Activated gamma-delta T cell treated with anti-CD3 and anti-CD28 coated beads, Interleukin-2, amount 50 U/mL, for 16 hours (primary cell): ENCODE measurements around the gene PABPC3.

Experiments used
- DNase-seq: peaks from one replicate; pipeline ENCODE4 v3.0.0-alpha.2; 2020; ENCODE audit warnings: low read depth

PABPC3 gene

DNA sequence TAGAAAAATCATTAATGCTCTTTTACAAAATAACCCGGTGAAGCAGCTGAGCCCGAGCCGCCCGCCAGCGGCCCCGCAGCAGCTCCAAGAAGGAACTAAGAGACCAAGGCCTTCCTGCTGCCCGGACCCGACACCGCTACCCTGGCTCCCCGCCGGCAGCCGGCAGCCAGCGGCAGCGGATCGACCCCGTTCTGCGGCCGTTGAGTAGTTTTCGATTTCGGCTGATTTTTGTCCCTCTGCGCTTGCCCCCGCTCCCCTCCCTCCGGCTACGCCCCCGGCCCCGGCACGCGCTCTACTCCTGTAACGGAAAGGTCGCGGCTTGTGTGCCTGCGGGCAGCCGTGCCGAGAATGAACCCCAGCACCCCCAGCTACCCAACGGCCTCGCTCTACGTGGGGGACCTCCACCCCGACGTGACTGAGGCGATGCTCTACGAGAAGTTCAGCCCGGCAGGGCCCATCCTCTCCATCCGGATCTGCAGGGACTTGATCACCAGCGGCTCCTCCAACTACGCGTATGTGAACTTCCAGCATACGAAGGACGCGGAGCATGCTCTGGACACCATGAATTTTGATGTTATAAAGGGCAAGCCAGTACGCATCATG lies at the start of gene PABPC3:
Gene PABPC3, plus strand, starts transcription at position 286 of the 603 bp plus-strand sequence. Its CDS starts 63 bp downstream, at position 349.
- DNase-seq: no peak

DNA sequence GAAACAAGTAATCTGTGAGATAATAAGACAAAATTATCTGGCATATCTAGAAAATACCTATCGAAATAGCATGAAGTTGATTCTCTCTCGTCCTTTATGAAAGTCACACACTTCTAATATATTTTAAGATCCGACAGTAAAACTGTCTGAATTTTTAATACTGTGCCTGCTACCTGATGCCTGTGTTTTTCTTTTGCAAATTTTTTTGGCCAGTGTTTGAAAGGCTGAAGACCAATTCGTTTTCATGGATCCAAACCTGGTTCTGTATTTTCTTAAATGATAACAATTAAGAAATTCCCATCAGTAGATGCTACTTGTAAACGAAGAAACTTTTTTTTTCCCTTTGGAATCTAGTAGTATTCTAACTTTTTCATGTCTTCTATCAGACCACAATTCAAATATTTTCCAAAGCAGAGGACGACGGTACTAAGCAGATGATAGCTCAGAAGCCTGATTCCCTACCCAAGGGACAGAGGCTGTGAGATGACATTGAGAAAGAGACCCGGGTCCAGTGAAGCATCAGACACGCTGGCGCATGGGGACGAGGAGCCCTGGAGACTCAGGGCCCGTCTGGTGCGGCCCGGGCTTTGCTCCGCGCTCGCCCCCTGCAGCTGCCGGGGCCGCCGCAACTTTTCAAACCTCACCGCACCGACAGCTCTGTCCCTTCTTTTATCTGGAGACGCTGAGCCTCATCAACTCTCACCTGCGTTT lies 49.5 kb upstream of the PABPC3 start:
- DNase-seq: no peak

DNA sequence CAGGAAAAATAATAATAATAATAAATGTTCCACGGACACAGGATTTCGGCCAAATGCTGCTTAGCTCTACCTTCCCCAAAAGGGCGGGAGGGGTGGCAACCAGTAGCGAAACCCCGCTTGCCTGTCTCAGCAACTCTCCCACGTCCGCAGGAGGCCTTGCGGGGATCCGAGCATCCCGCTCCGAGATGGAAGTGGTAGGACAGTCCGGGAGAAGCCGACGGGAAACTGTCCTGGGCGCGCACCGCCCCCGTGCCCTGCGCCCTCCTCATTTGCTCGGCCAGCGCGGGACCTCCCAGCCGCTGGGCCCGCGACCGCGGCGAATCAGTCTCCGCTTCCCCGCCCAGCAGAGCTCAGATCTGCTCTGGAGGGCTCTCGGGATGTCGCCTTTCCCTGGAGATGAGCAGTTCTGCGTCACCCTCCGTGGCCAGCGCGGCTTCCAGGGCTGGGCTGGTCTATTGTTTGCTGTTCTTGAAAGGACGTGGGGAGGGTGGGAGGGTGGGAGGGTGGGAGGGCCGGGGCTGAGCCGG lies 48.9 kb upstream of the PABPC3 start:
- no peak for DNase-seq

DNA sequence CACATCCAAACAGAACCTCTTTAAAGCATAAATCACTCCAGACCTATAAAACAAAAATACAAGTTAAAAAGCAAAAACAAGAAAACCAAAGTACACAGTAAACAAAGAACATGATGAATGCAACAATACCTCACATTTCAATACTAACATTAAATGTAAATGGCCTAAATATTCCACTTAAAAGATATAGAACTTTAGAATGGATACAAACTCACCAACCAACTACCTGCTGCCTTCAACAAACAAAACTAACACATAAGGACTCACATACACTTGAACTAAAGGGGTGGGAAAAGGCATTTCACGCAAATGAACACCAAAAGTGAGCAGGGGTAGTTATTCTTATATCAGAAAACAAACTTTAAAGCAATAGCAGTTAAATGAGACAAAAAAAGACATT lies 44.9 kb upstream of the PABPC3 start:
- DNase-seq: no peak

DNA sequence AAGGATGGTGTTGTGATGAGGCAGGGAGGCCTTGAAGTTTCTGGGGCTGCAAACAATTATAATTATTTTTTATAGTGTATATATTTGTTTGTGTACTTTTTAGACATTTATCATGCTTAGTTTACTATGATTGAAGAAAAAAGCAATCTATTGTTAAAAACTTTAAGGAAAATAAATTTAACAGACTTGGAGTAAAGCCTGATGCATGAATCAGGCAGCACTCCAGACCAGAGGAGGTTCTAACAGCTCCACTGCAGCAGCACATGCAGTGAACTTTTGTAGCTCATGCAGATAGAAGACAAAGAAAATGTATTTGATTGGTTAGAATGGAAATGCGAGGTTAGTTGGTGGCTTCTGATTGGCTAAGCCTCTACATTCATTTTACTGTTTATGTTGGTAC lies 36.8 kb upstream of the PABPC3 start:
- no peak for DNase-seq

DNA sequence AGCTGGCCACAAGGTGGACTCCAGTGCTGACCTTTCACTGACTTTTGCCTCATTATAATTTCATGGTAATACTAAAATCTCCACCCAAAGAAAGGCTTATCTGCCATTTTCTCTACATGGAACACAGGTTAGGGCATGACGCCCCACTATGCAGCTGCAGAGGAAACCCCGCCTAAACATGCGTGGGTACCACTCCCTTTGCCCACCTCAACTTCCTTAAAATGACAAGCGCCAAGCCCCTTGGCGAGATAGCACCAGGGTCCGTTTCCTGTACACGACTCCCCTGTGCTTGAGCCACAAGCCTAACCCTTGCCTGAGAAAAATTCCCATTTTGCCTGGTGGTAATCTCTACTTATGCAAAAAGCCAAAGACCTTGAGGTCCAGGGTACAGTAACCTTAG lies 36.0 kb upstream of the PABPC3 start:
- DNase-seq: no peak

DNA sequence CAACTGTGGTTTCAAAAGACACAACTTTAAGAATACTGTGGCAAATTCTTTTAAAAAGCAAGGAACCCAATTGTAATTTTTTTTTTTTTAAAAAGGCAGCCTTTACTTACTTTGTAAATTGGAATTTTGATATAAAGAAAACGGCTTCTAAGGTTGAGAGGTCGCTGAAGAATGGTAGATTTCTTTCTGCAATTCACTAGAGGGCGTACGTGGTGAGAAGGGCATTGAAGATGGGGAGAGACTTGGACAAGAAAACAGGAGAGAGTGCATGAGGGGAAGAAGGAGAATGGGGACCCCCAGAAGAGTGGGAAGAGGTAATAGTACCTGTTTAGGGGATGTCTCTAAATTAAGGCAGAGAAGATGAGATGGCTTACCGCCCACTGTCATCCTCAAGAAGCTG lies 33.5 kb upstream of the PABPC3 start:
- DNase-seq: no peak

DNA sequence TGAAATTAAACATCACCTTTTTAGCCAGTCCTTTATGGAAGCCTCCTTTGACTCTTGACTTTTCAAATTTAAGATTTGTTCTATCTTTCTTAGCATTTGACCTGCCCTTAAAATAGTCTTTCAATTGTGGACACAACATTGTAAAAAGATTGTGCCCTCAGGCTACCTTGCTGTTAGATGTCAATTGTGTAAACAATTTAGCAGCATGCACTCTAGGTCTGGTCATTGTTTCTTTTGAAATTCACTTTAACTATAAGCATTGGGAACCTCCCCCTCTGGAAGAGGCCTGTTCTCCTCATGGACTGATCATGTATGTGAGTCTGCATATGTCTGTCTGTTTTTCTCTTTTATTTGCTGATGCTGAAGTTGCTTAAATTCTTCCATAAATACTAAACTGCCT lies 31.5 kb upstream of the PABPC3 start:
- no peak for DNase-seq

DNA sequence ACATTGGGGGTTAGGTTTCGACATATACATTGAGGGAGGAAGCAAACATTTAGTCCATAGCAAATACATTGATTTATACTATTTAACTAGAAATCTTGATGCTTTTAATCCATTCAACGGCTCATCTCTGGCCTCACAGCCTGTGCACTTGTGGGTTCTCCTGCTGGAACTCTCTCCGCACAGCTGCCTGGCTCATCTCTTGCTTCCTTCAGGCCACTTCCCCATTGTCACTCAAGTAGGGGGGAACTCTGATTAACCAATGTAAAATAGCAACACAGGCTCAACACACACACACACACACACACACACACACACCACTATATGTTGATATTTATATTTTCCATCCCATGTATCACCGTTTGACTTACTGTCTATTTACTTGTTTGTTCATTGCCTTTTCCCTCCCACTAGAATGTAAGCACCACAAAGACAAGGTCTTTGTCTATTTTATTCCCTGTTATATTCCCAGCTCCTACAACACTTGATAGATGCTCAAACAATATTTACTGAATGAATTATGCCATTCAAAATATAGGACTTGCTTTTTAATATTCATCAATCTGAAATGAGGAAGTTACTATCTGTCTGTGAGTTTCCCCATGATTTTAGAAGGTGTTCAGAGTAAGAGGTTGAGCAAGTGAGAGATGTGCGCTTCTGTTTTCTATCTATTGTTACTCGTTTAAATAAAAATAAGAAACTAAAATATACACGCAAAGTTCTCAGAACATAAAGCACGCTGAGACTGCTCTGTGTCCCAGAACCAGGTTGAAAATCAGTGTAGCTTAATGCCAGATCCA lies 29.8 kb upstream of the PABPC3 start:
- no peak for DNase-seq

DNA sequence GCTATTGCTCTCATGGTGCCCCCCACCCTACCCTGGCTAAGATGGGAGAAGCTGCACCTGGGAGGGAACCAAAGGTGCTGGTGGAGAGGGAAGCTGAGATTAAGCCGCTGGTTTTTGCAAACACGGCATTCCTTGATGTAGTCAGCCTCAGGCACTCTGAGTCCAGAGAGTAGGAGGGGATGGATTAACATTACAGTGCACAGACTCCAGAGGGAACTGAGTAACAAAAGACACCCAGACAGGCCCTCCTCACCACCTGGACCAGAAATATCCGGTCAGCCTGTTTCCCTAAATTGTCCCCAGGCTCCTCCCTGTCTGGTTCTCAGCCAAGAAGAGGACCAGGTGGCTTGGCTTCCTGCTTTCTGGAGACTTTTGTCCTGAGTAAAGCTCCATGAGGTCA lies 28.9 kb upstream of the PABPC3 start:
- no peak for DNase-seq

DNA sequence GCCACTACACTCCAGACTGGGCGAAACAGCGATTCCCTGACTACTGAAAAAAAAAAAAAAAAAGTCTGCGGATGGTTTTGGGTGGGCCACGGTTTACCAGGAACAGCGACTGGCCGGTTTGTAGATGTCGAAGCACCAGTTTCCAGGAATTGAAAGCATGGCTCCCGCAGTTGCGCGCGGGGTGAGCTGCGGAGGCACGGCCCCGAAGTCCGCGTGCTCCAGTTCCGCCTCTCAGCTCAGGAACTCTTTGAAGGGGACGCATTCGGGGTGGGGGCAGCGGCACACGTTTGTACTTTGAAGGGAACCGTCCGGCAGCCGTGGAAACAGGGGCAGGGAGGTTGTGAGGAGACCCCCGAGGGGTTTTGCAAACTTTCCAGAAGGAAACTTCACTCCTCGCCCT lies 27.1 kb upstream of the PABPC3 start:
- no peak for DNase-seq

DNA sequence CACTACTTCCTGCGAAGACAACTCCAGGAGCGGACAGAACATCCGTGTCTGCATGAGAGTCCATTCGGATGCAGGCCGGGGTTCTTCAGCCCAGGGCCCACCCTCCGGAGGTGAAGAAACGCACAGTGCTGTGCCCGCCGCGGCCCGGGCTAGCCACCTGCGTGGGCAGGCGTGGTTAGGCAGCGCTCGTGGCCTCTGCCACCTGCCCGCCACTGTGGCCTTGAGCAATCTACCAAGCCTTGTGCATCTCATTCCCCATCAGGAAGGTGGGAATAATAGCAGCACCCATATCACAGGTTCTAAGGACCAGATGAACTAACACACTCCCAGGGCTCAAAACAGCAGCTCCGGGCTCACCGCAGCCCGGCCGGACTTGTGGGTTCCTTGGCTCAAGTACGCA lies 26.7 kb upstream of the PABPC3 start:
- no peak for DNase-seq

DNA sequence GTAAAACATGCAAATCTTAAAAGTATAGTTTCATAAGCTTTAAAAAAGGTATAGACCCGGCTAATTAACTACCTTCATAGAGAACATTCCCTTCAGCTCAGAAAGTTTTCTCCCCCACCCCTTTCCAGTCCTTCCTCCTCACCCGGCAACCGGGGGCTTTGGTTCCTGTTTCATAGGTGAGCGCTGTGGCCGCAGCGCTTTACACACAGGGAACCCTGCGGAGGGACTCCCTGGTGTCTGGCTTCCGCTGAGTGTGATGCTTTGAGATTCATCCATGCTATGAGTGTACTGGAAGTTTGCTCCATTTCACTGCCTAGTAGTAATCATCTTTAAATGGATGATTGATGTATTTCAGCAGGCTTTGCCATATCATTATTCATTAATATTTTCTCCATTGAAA lies 26.0 kb upstream of the PABPC3 start:
- DNase-seq: no peak

DNA sequence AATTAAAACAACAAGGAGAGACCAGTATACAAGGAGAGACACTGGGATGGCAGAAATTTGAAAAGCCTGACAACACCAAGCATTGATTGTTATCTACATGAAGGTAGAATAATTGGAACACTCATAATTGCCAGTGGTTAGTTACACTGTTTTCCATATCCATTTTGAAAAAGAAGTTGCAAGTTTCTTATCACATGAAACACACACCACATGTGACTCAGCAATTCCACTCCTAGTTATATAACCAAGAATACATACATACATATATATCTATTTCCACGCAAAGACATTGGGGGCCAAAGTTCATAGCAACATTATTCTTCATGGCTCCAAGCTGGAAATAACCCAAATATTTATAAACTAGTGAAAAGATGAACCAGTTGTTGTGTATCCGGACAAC lies 15.2 kb upstream of the PABPC3 start:
- no peak for DNase-seq

DNA sequence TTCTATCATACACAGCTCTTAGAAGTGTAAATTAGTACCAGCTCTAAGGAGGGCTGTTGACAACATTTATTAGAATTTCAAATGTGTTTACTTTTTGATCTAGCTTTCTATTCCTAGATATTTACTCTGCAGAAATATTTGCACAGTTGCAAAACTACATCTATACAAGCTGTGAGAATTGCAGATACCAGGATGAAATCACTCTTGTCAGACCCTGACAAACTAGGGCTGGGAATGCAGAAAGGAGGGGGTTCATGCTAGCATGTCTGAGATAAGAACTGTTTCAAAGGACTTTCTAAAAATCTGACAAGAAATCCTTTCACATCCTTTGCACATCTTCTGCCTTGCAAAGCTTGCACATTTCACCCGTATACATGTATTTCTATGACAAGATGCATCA lies 11.8 kb upstream of the PABPC3 start:
- DNase-seq: no peak

DNA sequence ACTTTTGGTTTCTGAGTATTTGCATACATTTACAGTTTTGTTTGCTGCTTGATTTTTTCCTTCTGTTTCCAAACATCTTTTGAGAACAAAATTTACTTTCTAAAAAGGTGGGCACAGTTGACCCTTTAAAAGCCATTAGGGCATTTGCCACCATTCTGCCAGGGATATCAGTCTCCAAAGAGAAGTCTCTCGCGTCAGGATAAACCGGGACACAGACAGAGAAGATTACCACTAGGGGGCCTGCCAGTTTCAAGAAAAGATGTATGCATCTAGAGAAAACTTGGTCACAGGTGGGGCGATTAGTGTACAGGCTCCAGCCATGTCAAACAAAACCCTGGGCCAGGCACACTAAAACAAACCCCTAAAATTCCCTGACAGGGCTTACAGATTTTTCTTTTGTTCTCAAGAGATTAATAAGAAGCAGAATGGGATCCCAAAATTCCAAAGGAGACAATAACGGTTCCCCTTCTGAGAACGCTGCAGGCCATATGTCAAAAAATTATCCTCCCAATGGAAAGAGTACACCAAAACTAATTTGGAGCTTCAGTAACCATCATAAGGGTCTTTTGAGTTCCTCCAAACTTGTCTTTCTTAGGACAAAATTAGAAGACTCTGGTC lies 10.7 kb upstream of the PABPC3 start:
- DNase-seq: no peak

DNA sequence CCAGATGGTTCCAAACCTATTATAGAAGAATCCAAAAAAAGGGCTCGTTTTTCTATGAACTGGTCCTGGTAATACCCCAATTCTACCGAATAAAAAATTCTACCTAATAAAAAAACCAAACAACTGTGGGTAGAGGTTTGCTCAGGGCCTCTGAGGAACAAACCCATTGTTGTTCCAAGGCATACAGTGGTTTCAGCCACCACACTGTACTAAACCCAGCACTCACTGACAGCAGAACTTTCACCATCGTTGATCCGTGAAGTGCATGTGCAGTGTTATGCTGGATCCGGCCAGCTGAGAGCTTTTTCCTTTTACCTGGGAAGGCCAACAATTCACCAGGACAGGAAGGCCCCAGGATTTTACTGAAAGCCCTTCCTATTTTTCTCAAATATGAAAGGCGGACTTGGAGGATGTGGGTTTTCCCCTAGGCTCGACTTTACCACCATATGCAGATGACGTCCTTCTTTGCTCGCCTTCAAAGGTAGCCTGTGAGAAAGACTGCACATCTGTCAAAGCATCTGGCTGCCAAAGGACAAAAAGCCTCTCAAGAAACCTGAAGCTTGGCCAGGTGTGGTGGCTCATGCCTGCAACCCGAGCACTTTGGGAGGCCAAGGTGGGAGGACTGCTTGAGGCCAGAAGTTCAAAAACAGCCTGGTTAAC lies 7.2 kb upstream of the PABPC3 start:
- DNase-seq: no peak

DNA sequence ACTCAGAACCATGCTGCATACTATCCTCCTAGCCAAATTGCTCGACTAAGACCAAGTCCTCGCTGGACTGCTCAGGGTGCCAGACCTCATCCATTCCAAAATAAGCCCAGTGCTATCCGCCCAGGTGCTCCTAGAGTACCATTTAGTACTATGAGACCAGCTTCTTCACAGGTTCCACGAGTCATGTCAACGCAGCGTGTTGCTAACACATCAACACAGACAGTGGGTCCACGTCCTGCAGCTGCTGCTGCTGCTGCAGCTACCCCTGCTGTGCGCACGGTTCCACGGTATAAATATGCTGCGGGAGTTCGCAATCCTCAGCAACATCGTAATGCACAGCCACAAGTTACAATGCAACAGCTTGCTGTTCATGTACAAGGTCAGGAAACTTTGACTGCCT lies 1.5 kb downstream of the PABPC3 start:
- DNase-seq: no peak

DNA sequence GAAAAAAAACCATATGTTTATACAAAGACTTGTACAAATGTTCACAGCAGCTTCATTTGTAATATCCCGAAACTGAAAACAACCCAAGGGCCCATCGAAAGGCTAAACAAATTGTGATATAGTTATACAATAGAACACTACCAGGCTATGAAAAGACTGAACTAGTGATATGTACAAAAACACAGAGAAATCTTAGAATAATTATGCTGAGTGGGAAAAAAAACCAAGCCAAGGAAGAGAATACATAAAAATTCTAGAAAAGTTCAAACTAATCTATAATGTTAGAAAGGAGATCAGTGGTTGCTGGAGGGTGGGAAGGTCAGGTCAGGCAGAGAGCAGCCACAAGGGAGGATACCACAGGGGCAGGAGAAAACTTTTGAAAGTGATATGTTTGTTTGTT lies 7.8 kb downstream of the PABPC3 start:
- no peak for DNase-seq

DNA sequence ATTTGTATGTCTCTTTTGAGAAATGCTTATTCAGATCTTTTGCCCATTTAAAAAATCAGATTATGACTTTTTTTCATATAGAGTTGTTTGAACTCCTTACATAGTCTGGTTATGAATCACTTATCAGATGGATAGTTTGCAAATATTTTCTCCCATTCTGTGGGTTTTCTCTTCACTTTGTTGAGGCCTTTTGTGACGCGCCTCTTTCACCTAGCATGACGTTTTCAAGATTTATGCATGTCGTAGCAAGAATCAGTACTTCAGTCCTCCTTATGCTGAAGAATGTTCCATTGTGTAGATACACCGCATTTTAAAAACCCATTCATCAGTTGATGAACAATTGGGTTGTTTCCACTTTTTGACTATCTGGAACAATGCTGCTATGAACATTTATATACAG lies 13.4 kb downstream of the PABPC3 start:
- DNase-seq: no peak

DNA sequence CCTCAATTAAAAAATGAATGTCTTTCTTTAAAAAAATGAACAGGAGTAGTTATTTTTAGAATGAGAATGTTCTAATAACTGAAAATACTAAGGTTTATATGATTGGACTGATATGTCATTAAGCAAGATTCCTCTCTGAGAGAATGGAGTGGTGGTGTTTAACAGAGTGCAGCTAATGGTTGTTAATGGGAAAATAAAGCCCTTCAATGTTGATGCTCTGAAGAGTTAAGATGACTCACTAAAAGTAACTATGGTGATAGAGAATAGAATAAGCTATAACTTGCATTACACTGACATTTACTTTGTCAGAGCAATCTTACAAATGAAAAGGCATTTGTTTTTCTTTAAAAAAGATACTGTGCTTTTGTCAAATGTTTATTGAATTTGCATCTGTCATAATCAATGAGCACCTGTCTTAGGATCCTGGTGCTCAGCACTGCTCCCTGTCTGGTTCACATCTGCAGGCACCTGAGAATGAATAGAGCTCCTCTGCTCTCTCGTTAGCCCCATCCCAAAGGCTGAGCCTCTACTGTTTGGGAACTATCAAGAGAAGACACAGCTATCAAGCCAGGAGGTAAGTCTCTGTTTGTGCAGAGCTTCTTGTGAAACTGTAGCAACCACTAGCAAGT lies 15.1 kb downstream of the PABPC3 start:
- no peak for DNase-seq

DNA sequence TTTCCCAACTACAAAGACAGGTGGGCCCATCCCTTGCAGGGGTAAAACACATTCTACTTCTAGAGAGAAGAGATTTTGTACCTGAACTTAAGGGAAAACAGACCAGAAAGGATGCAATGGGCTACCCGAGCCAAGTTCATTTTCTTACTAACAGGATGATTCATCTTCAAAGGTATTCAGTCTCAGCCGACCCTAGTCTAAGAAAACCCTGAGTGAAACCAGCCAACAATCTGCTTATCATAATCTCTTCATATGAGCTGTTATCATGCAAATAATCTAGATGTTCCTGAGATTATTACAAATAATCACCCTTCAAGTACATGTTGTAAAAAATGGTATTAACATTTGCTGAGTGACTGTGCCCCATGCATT lies 15.6 kb downstream of the PABPC3 start:
- DNase-seq: no peak
